GM23248 (cell line): ENCODE measurements around the gene PDCD1LG2. TPM values are rescaled to one million over a fixed set of nuclear protein-coding genes. Genes with fewer than 3 reads are reported as not detected.

Source experiments
- DNase-seq: peaks from one replicate; pipeline ENCODE4 v3.0.0-alpha.2; 2015
- H2AFZ ChIP-seq: fragments of 200-600 bp; sonication (generic); 2 replicates; pipeline ENCODE4 v1.6.1; 2016; ENCODE audit warnings: antibody characterized with exemption
- H3F3A ChIP-seq: fragments of 200-600 bp; sonication (generic); 2 replicates; pipeline ENCODE4 v1.6.1; 2016; ENCODE audit warnings: mild to moderate bottlenecking, antibody characterized with exemption, mixed run types; ENCODE audit not compliant: insufficient read depth
- H3K27ac ChIP-seq: fragments of 200-600 bp; sonication (generic); 2 replicates; pipeline ENCODE4 v1.5.1; 2016; ENCODE audit warnings: mild to moderate bottlenecking
- H3K27me3 ChIP-seq: fragments of 200-600 bp; sonication (generic); replicated peaks from 2 replicates; pipeline ENCODE4 v1.6.1; 2016; ENCODE audit warnings: mild to moderate bottlenecking; ENCODE audit not compliant: insufficient read depth
- H3K36me3 ChIP-seq: fragments of 200-600 bp; sonication (generic); 2 replicates; pipeline ENCODE4 v1.6.1; 2016; ENCODE audit warnings: low read depth, mild to moderate bottlenecking
- H3K4me1 ChIP-seq: fragments of 200-600 bp; sonication (generic); 2 replicates; pipeline ENCODE4 v1.6.1; 2016; ENCODE audit warnings: mild to moderate bottlenecking; ENCODE audit not compliant: insufficient read depth
- H3K4me2 ChIP-seq: fragments of 200-600 bp; sonication (generic); one replicate; pipeline ENCODE4 v1.6.1; 2016; ENCODE audit warnings: mild to moderate bottlenecking; ENCODE audit not compliant: unreplicated experiment
- H3K4me3 ChIP-seq: fragments of 200-600 bp; sonication (generic); 2 replicates; pipeline ENCODE4 v1.5.1; 2016; ENCODE audit warnings: mild to moderate bottlenecking
- H3K79me2 ChIP-seq: fragments of 200-600 bp; sonication (generic); 2 replicates; pipeline ENCODE4 v1.6.1; 2016; ENCODE audit warnings: mild to moderate bottlenecking; ENCODE audit not compliant: insufficient read depth
- H3K9ac ChIP-seq: fragments of 200-600 bp; sonication (generic); 2 replicates; pipeline ENCODE4 v1.6.1; 2016; ENCODE audit warnings: mild to moderate bottlenecking
- H3K9me2 ChIP-seq: fragments of 200-600 bp; sonication (generic); 2 replicates; pipeline ENCODE4 v1.6.1; 2016; ENCODE audit warnings: mixed run types, mild to moderate bottlenecking, moderate library complexity; ENCODE audit not compliant: insufficient read depth
- H3K9me3 ChIP-seq: fragments of 200-600 bp; sonication (generic); one replicate; pipeline ENCODE4 v1.6.1; 2017; ENCODE audit warnings: low read depth
- H4K20me1 ChIP-seq: fragments of 200-600 bp; sonication (generic); 2 replicates; pipeline ENCODE4 v1.6.0; 2016; ENCODE audit not compliant: insufficient read depth
- EZH2 ChIP-seq: fragments of 200-600 bp; sonication (generic); IDR thresholded peaks from 2 replicates; pipeline ENCODE4 v1.6.1; 2018; ENCODE audit warnings: antibody characterized with exemption, mild to moderate bottlenecking; ENCODE audit not compliant: insufficient read depth, poor library complexity, severe bottlenecking
- EZH2phosphoT487 ChIP-seq: fragments of 200-600 bp; sonication (generic); IDR thresholded peaks from 2 replicates; pipeline ENCODE4 v1.6.1; 2018; ENCODE audit warnings: antibody characterized with exemption, moderate library complexity, mild to moderate bottlenecking, low read depth; ENCODE audit not compliant: insufficient read depth
- WGBS, 2 experiments: methylation state at CpG; one replicate each; pipeline ENCODE4 v1.1.6; 2015 to 2017; ENCODE audit warnings: low lambda C conversion rate in 2 of 2, low coverage in 1 of 2; ENCODE audit errors: missing lambda C conversion rate in 2 of 2; 5-methylcytosine and 5-hydroxymethylcytosine counted together
- in situ Hi-C: fragments of 300-500 bp; cut with MboI; formaldehyde crosslinking; loops from 2 replicates; pipeline ENCODE4 v1.15.0; 2020
- polyA plus RNA-seq: library from polyadenylated mRNA; unstranded; fragments of >200 nt; fragmentation: Nextera tagmentation; extraction: Ambion mirVana; gene quantifications from 2 replicates; pipeline ENCODE4 v1.2.1, GENCODE V29; 2016
- total RNA-seq: library from RNA; depleted of rRNA; stranded (reverse); fragments of >200 nt; shearing (Covaris generic); gene quantifications from 2 replicates; pipeline ENCODE4 v1.2.3, GENCODE V29; 2014

Gene PDCD1LG2
- total and polyA plus RNA-seq, 2 experiments from 2014 or later = 31.7 to 34.7 TPM

DNA sequence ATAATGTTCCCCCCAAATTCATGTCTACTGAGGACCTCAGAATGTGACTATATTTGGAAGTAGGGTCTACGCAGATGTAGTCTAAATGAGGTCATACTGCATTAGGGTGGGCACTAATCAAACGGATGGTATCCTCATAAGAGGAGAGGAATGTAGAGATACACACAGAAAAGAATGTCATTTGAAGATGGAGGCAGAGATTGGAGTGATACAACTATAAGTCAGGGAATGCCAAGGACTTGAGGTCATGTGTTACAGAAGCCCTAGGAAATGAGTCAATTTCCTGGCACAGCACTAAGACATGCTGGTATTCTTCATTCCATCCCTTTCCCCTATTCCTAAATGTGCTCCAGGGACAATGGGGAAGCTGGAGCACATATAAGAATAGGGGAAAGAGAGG, 758 bp upstream of the PDCD1LG2 start:
- no peaks in the 10 kb centered on the region for H3K36me3 ChIP-seq
- no peaks in the 10 kb centered on the region for H3K27me3 ChIP-seq
- DNase-seq = peak; percentile 95
- H3K4me1 ChIP-seq = peaks cover 54% of the 10 kb centered on the region
- in situ Hi-C loops = no loop called here
- peak overlapping the region; percentile 70; the same call in 1 of the 2 replicates for H3K9ac ChIP-seq
- 0% methylated on average over 2 of the region's 2 CpGs for WGBS, 2 experiments
- H3K79me2 ChIP-seq = peaks cover 39% of the 10 kb centered on the region
- H3K4me3 ChIP-seq = peak overlapping the region; percentile 79
- H3K4me2 ChIP-seq = peak overlapping the region; percentile 99
- no peak for TF ChIP-seq EZH2phosphoT487
- no peak for TF ChIP-seq EZH2
- no peaks in the 10 kb centered on the region for H4K20me1 ChIP-seq
- peak overlapping the region; percentile 86 for H3K27ac ChIP-seq
- H3F3A ChIP-seq = peaks cover 49% of the 10 kb centered on the region
- no peaks in the 10 kb centered on the region for H3K9me3 ChIP-seq
- peak overlapping the region; percentile 31 for H2AFZ ChIP-seq
- no peaks in the 10 kb centered on the region for H3K9me2 ChIP-seq

- 4 to 6% methylated on average over 3 of the region's 3 CpGs for WGBS, 2 experiments
- Histone ChIP-seq H3K27ac (peak overlapping the region; percentile 86), H3K4me2 (peak overlapping the region; percentile 99), H3K9me3 (no peaks in the 10 kb centered on the region), H3F3A (peaks cover 49% of the 10 kb centered on the region), H3K4me1 (peaks cover 54% of the 10 kb centered on the region), H3K79me2 (peaks cover 52% of the 10 kb centered on the region), H2AFZ (peak overlapping the region; percentile 58; the same call in 1 of the 2 replicates), H4K20me1 (no peaks in the 10 kb centered on the region), H3K9ac (peak overlapping the region; percentile 70), H3K36me3 (no peaks in the 10 kb centered on the region), H3K27me3 (no peaks in the 10 kb centered on the region), H3K9me2 (no peaks in the 10 kb centered on the region), H3K4me3 (peak overlapping the region; percentile 79)
- no peak for TF ChIP-seq EZH2
- TF ChIP-seq EZH2phosphoT487 = no peak
- in situ Hi-C loops = no loop called here
- peak; percentile 56 for DNase-seq
Measured at GRCh38 chr9:5510989-5511388, 658 bp downstream of the PDCD1LG2 start.

- H3K4me1 ChIP-seq = peaks cover 54% of the 10 kb centered on the region
- H3K4me2 ChIP-seq = peak overlapping the region; percentile 99
- in situ Hi-C loops = no loop called here
- peaks cover 49% of the 10 kb centered on the region for H3F3A ChIP-seq
- no peaks in the 10 kb centered on the region for H4K20me1 ChIP-seq
- no peaks in the 10 kb centered on the region for H3K9me2 ChIP-seq
- H3K79me2 ChIP-seq = peaks cover 57% of the 10 kb centered on the region
- H3K27me3 ChIP-seq = no peaks in the 10 kb centered on the region
- no peaks in the 10 kb centered on the region for H3K36me3 ChIP-seq
- no peak for TF ChIP-seq EZH2
- no peak for TF ChIP-seq EZH2phosphoT487
- peak overlapping the region; percentile 86 for H3K27ac ChIP-seq
- peak; percentile 40 for DNase-seq
- H3K9ac ChIP-seq = peak overlapping the region; percentile 70
- H2AFZ ChIP-seq = 0 out of 2 replicates have a peak overlapping the region, but pooled peaks have one; percentile 58
- WGBS, 2 experiments = 0 to 5% methylated on average over 1 of the region's 1 CpG
- no peaks in the 10 kb centered on the region for H3K9me3 ChIP-seq
- H3K4me3 ChIP-seq = peak overlapping the region; percentile 79
Measured at GRCh38 chr9:5511476-5511875, 1.1 kb downstream of the PDCD1LG2 start.

GRCh38 chr9:5511935-5512580, 1.7 kb downstream of the PDCD1LG2 start:
- in situ Hi-C loops = no loop called here
- Histone ChIP-seq H3K4me3 (peak overlapping the region; percentile 79), H3K4me1 (peaks cover 54% of the 10 kb centered on the region)

More at GRCh38 chr9:5511935-5512580, 1.7 kb downstream of the PDCD1LG2 start:
- Histone ChIP-seq H3K4me2 (peak overlapping the region; percentile 99), H3F3A (peaks cover 49% of the 10 kb centered on the region), H3K27ac (peak overlapping the region; percentile 86), H3K36me3 (no peaks in the 10 kb centered on the region), H4K20me1 (no peaks in the 10 kb centered on the region), H3K9me2 (no peaks in the 10 kb centered on the region), H3K79me2 (peaks cover 63% of the 10 kb centered on the region), H3K27me3 (no peaks in the 10 kb centered on the region), H3K9ac (peak overlapping the region; percentile 70), H3K9me3 (no peaks in the 10 kb centered on the region), H2AFZ (no peak overlapping the region)
- 46 to 60% methylated on average over 6 of the region's 6 CpGs for WGBS, 2 experiments
- TF ChIP-seq EZH2phosphoT487 (no peak), EZH2 (no peak)
- DNase-seq = peak; percentile 48
